CD1c-positive myeloid dendritic cell (primary cell): Measurements from ENCODE around the gene GAB2.
"Not testable (repeated sequence)": the region's sequence is repeated elsewhere in the genome, so short reads cannot be mapped to it uniquely, and the experiment has no call there.

Source experiments
- DNase-seq: peaks from one replicate; pipeline ENCODE4 v3.0.0-alpha.2; 2016; ENCODE audit errors: extremely low spot score

GAB2 gene

GRCh38 chr11:78248903-78249302 lies 168.7 kb downstream of the GAB2 start:
- DNase-seq = peak; percentile 13

DNA sequence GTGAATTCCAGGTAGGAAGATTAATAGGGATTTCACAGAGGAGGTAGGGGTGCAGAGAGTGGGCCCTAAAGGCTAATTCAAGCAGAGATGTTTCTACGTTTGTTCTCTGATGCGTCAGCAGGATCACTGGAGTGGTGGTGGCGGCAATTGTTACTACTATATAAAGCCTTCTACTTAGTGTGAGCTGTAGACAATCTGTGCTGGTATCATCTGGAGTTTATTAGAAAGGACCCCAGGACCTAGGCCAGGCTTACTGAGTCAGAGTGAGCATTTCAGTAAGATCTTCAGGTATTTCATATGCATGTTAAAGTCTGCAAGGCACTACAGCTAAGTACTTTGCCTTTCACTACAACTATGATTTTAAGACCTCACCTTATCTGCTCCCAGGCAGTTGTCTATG lies 169.4 kb downstream of the GAB2 start:
- DNase-seq = no peak

GRCh38 chr11:78244546-78245255 lies 172.9 kb downstream of the GAB2 start:
- DNase-seq = peak; percentile 15

DNA sequence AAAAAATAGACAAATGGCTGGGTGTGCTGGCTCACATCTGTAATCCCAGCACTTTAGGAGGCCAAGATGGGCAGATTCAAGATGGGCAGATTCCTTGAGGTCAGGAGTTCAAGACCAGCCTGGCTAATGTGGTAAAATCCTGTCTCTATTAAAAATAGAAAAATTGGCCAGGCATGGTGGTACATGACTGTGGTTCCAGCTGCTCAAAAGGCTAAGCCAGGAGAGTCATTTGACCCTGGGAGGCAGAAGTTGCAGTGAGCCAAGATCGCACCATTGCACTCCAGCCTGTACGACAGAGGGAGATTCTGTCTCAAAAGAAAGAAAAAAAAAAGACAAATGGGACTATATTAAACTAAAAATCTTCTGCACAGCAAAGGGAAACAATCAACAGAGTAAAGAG lies 173.5 kb downstream of the GAB2 start:
- DNase-seq = no peak

DNA sequence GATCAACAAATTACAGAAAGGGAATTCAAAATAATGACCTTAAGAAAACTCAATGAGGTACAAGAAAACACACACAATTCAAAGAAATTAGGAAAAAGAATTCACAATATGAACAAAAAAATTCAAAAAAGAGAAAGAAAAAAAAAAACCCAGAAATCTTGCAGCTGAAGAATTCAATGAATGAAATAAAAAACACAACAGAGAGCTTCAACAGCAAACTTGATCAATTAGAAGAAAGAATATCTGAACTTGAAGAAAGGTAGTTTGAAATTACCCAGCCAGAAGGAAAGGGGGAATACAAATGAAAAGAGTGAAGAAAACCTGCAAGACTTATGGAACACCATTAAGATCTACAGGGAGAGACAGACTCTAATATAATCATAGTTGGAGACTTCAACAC lies 176.1 kb downstream of the GAB2 start:
- DNase-seq = no peak

DNA sequence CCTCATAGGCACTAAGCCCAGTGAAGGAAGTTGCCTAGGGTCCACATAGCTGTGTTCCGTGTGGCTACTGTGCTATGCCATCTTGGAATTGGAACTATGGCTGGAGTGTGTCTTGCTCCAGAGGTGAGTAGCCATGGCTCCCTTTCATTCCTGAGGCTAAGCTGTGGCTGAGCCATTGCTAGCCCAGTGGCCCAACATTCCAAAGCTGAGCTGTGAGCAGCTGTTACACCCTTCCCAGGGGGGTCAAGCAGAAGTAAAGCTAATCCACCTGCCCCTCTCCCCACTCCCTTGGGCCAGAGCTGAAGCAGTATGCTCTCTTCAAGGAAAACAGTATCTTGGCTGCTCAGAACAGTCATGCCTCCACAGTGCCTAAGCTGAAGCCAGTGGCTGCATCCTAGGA lies 177.8 kb downstream of the GAB2 start:
- DNase-seq = no peak

DNA sequence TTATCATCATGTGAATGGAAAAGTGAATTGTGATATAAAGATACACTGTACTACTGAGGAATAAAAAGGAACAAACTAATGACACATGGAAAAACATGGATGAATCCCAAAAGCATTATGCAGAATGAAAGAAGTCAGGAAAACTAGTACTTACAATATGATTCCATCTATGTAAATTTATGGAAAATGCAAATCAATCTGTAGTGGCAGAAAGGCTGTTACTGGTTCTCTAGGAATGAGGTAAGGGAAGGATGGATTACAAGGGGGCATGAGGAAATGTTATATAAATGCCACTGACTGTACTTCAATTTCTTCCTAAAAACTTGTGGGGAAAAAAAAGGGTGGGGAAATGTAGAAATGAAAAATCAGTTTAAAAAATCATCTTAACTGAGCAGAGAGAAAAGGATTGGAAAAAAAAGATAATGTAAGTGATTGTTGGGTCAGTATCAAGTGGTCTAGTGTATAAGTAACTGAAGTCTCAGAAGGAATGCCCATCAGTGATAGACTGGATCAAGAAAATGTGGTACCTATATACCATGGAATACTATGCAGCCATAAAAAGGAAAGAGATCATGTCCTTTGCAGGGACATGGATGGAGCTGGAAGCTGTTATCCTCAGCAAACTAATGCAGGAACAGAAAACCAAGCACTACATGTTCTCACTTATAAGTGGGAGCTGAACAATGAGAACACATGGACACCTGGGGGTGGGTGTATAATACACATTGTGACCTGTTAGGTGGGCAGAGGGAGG lies 180.2 kb downstream of the GAB2 start:
- DNase-seq = no peak

GRCh38 chr11:78234006-78234405 lies 183.6 kb downstream of the GAB2 start:
- no peak for DNase-seq

DNA sequence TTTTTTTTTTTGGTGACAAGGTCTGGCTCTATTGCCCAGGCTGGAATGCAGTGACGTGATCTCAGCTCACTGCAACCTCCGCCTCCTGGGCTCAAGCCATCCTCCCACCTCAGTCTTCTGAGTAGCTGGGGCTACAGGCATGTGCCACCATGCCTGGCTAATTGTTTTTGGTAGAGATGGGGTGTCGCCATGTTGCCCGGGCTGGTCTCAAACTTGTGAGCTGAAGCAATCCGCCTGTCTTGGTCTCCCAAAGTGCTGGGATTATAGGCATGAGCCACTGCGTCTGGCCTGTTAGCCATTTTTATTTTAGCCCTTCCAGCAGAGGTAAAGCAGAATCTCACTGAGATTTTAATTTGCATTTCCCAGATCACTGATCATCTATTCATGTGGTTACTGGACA lies 184.6 kb downstream of the GAB2 start:
- not testable (repeated sequence) for DNase-seq

DNA sequence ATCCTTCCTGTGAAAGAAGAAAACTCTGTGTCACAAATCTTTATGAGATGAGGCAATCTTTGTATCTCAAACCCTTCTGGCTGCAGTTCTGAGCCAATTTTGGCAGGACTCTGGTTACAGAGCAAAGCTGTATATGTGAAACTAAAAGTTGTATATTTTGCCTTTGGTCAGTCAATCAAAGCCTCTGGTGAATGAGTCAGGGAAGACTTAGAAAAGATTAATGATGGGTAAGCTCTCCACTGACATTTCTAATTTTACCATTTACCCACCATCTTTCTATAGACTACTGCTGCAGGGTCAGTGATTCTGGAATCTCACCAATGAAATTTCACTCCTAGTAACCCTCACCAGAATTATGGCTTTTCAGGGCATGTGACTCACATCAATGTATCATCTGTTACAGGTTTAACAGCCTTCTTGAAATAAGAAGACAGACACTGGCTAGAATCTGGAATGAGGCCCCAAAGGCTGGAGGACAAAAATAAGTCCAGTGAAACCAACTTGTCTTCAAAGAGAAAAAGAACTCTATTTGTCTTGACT lies 185.6 kb downstream of the GAB2 start:
- DNase-seq = no peak

GRCh38 chr11:78230161-78230877 lies 187.3 kb downstream of the GAB2 start:
- DNase-seq = no peak

DNA sequence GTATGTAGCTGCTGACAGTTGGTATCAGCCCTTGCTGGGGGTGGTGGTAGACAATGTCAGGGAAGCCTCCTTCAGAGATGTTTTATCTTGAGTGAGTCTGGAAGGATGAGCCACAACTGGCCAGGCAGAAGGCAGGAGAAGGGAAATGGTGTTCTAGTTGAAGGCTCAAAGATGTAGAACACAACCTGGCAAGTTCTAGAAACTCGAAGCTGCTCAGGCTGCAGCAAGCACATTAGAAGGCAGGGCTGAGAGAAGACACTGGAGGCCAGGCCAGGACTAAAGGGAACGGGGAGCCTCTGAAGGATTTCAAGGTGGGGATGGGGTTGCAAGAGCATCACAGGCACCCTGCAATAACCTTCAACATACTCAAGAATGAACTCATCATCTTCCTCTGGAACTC lies 188.5 kb downstream of the GAB2 start:
- no peak for DNase-seq

- DNase-seq = peak; percentile 61
Observed at GRCh38 chr11:78228467-78228866, 189.2 kb downstream of the GAB2 start.

DNA sequence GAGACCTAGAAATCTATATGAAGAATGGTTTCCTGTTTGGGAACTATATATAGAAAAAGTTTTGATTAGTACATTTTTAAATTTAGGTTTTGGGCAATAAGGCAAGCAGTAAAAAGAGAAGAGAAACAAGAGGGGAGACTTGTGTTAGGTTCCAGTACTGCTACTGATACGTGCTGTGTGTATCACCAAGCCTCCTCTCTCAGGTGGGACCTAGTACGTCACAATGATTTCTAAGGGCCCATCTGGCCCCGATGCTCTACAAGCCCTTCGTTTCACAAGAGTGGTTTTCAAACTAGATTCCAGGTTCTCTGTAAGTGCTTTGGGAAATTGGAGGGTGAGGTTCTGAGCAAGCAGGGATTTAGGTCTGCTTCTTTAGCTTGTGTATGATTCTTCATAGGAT lies 189.7 kb downstream of the GAB2 start:
- DNase-seq = no peak

GRCh38 chr11:78226684-78227680 lies 190.6 kb downstream of the GAB2 start:
- no peak for DNase-seq

DNA sequence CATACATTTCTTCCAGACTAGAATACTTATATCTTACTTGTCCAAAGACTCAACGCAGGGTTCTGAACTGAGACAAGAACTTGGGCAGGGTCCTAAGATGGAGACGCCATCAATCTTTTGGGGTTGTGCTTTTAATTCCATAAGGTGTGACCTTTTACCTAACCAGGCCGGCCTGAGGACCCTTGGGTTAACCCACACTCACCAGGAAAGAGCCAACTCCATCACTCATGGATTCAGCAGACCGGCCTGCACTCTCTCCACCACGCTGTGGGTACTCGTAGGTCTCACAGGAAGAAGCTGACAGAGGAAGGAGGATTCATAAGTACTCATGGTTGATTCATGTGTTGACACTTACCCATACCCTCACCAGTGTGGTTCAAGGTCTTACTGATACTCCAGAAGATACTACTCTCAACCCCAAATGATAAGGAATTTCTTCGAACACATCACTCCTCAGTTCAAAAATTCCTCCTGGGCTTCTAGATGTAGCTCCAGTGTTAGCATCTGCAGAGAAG lies 192.7 kb downstream of the GAB2 start:
- DNase-seq = no peak

- no peak for DNase-seq
Observed at GRCh38 chr11:78224506-78224905, 193.1 kb downstream of the GAB2 start.

DNA sequence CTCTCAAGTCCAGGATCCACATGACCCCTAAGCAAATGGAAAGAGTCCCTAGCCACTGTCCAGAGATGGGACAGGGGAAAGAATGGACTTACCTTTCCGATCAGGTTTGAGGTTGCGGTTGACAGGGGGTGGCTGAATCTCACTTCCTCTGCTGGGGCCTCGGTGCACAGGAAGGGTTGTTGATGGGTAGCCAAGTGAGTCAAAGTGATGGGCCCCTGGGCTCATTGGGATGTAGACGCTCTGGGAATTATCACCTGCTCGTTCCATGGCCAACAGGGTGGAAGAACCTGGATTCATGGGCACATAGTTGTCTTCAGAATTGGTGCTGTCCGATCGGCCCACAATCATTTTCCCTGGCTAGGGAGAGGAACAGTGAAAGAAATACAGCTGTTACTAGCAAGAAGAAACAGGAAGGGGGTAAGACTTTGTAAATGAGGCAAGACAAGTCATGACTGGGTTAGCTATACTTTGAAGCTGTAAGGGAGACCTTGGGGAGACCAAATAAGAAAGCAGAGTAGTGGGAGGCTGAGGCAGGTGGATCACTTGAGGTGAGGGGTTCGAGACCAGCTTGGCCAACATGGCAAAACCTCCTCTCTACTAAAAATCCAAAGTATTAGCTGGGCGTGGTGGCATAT lies 194.2 kb downstream of the GAB2 start:
- DNase-seq = no peak

- DNase-seq = not testable (repeated sequence)
Observed at GRCh38 chr11:78222726-78223125, 194.9 kb downstream of the GAB2 start.
